ENCODE data around the gene KRTAP23-1.

Gene KRTAP23-1

GRCh38 chr21:30336596-30336995, 11.8 kb downstream of the KRTAP23-1 start:
- Mint-ChIP-seq H3K4me3 (no peak overlapping the region), H3K27ac (no peak overlapping the region), H3K27me3 (no peaks in the 10 kb centered on the region), H3K4me1 (no peaks in the 10 kb centered on the region), H3K36me3 (ENCODE audit: low read depth) (no peaks in the 10 kb centered on the region), H3K9me3 (no peaks in the 10 kb centered on the region)
- ATAC-seq (no peak), DNase-seq (no peak)

- no peak overlapping the region for H3K27ac Mint-ChIP-seq
- ATAC-seq (no peak), DNase-seq (no peak)
- no peaks in the 10 kb centered on the region for H3K4me1 Mint-ChIP-seq
- no peak overlapping the region for H3K4me3 Mint-ChIP-seq
- H3K27me3 Mint-ChIP-seq: no peaks in the 10 kb centered on the region
- H3K36me3 Mint-ChIP-seq (ENCODE audit: low read depth): no peaks in the 10 kb centered on the region
- H3K9me3 Mint-ChIP-seq: no peaks in the 10 kb centered on the region
Observed at GRCh38 chr21:30333736-30334135, 14.7 kb downstream of the KRTAP23-1 start.

- ATAC-seq: no peak
- Mint-ChIP-seq H3K27me3 (no peaks in the 10 kb centered on the region), H3K9me3 (peaks cover 2% of the 10 kb centered on the region), H3K27ac (no peak overlapping the region), H3K4me1 (no peaks in the 10 kb centered on the region), H3K4me3 (no peak overlapping the region), H3K36me3 (ENCODE audit: low read depth) (no peaks in the 10 kb centered on the region)
- no peak for DNase-seq
Observed at GRCh38 chr21:30332681-30333080, 15.7 kb downstream of the KRTAP23-1 start.

GRCh38 chr21:30329203-30329875, 19.1 kb downstream of the KRTAP23-1 start:
- Mint-ChIP-seq H3K4me3 (no peak overlapping the region), H3K27me3 (no peaks in the 10 kb centered on the region), H3K4me1 (no peaks in the 10 kb centered on the region), H3K36me3 (ENCODE audit: low read depth) (no peaks in the 10 kb centered on the region), H3K9me3 (peaks cover 4% of the 10 kb centered on the region), H3K27ac (no peak overlapping the region)
- DNase-seq (no peak), ATAC-seq (no peak)

- no peaks in the 10 kb centered on the region for H3K4me1 Mint-ChIP-seq
- ATAC-seq: no peak
- H3K9me3 Mint-ChIP-seq: peaks cover 4% of the 10 kb centered on the region
- no peaks in the 10 kb centered on the region for H3K36me3 Mint-ChIP-seq (ENCODE audit: low read depth)
- DNase-seq: no peak
- H3K27me3 Mint-ChIP-seq: no peaks in the 10 kb centered on the region
- H3K4me3 Mint-ChIP-seq: no peak overlapping the region
- H3K27ac Mint-ChIP-seq: no peak overlapping the region
Observed at GRCh38 chr21:30326390-30326789, 22.0 kb downstream of the KRTAP23-1 start.

- H3K27me3 Mint-ChIP-seq: no peaks in the 10 kb centered on the region
- no peak within 1 kb of the TSS for H3K27ac Mint-ChIP-seq
- H3K9me3 Mint-ChIP-seq: no peaks in the 10 kb centered on the region
- ATAC-seq (no peak), DNase-seq (no peak)
- H3K36me3 Mint-ChIP-seq (ENCODE audit: low read depth): no peaks in the 10 kb centered on the region
- no peaks in the 10 kb centered on the region for H3K4me1 Mint-ChIP-seq
- H3K4me3 Mint-ChIP-seq: no peak within 1 kb of the TSS
Observed at GRCh38 chr21:30320215-30320614, 28.2 kb downstream of the KRTAP23-1 start, which contains the start of gene KRTAP26-1. Gene KRTAP26-1, minus strand, starts transcription at chr21:30320315. Its CDS starts 280 bp downstream, at chr21:30320035.

- no peak overlapping the region for H3K27ac Mint-ChIP-seq
- ATAC-seq (no peak), DNase-seq (no peak)
- H3K36me3 Mint-ChIP-seq (ENCODE audit: low read depth): no peaks in the 10 kb centered on the region
- H3K4me1 Mint-ChIP-seq: no peaks in the 10 kb centered on the region
- no peaks in the 10 kb centered on the region for H3K27me3 Mint-ChIP-seq
- no peak overlapping the region for H3K4me3 Mint-ChIP-seq
- H3K9me3 Mint-ChIP-seq: no peaks in the 10 kb centered on the region
Observed at GRCh38 chr21:30315701-30316100, 32.7 kb downstream of the KRTAP23-1 start.

GRCh38 chr21:30306884-30307283, 41.5 kb downstream of the KRTAP23-1 start:
- H3K4me3 Mint-ChIP-seq: no peak overlapping the region
- H3K27ac Mint-ChIP-seq: no peak overlapping the region
- H3K27me3 Mint-ChIP-seq: peaks cover 3% of the 10 kb centered on the region
- no peaks in the 10 kb centered on the region for H3K4me1 Mint-ChIP-seq
- ATAC-seq (no peak), DNase-seq (no peak)
- H3K9me3 Mint-ChIP-seq: peaks cover 4% of the 10 kb centered on the region
- H3K36me3 Mint-ChIP-seq (ENCODE audit: low read depth): no peaks in the 10 kb centered on the region

- H3K4me1 Mint-ChIP-seq: no peaks in the 10 kb centered on the region
- no peak for ATAC-seq
- H3K36me3 Mint-ChIP-seq (ENCODE audit: low read depth): no peaks in the 10 kb centered on the region
- DNase-seq: no peak
- H3K4me3 Mint-ChIP-seq: no peak overlapping the region
- no peak overlapping the region for H3K27ac Mint-ChIP-seq
- peaks cover 4% of the 10 kb centered on the region for H3K9me3 Mint-ChIP-seq
- peaks cover 3% of the 10 kb centered on the region for H3K27me3 Mint-ChIP-seq
Observed at GRCh38 chr21:30305136-30305535, 43.3 kb downstream of the KRTAP23-1 start.
